ENCODE measurements around the gene GLIPR2. TPM values are rescaled to one million over a fixed set of nuclear protein-coding genes. Genes with fewer than 3 reads are reported as not detected.

Gene GLIPR2
- total and polyA plus RNA-seq, 2 experiments from 2014 or later: 5.1 to 5.7 TPM

DNA sequence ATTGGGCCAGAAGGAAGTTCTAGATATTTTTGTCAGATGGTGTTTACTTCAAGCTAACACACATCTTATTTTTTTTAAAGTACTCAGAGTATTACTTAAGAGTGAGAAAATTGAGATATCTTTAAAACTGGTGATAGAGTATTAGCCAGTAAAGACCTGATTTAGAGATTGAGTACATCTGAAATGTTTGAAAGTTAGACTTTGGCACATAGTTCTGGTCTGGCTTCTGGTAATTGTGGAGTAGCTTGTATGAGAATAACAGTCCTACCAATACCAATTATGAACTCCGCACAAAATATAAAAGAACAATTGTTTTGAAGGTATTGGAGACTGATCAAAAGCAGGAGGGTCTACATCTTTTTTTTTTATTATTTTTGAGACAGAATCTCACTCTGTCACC is 44.5 kb upstream of the GLIPR2 start (continued):
- TF ChIP-seq, protein P1, sequence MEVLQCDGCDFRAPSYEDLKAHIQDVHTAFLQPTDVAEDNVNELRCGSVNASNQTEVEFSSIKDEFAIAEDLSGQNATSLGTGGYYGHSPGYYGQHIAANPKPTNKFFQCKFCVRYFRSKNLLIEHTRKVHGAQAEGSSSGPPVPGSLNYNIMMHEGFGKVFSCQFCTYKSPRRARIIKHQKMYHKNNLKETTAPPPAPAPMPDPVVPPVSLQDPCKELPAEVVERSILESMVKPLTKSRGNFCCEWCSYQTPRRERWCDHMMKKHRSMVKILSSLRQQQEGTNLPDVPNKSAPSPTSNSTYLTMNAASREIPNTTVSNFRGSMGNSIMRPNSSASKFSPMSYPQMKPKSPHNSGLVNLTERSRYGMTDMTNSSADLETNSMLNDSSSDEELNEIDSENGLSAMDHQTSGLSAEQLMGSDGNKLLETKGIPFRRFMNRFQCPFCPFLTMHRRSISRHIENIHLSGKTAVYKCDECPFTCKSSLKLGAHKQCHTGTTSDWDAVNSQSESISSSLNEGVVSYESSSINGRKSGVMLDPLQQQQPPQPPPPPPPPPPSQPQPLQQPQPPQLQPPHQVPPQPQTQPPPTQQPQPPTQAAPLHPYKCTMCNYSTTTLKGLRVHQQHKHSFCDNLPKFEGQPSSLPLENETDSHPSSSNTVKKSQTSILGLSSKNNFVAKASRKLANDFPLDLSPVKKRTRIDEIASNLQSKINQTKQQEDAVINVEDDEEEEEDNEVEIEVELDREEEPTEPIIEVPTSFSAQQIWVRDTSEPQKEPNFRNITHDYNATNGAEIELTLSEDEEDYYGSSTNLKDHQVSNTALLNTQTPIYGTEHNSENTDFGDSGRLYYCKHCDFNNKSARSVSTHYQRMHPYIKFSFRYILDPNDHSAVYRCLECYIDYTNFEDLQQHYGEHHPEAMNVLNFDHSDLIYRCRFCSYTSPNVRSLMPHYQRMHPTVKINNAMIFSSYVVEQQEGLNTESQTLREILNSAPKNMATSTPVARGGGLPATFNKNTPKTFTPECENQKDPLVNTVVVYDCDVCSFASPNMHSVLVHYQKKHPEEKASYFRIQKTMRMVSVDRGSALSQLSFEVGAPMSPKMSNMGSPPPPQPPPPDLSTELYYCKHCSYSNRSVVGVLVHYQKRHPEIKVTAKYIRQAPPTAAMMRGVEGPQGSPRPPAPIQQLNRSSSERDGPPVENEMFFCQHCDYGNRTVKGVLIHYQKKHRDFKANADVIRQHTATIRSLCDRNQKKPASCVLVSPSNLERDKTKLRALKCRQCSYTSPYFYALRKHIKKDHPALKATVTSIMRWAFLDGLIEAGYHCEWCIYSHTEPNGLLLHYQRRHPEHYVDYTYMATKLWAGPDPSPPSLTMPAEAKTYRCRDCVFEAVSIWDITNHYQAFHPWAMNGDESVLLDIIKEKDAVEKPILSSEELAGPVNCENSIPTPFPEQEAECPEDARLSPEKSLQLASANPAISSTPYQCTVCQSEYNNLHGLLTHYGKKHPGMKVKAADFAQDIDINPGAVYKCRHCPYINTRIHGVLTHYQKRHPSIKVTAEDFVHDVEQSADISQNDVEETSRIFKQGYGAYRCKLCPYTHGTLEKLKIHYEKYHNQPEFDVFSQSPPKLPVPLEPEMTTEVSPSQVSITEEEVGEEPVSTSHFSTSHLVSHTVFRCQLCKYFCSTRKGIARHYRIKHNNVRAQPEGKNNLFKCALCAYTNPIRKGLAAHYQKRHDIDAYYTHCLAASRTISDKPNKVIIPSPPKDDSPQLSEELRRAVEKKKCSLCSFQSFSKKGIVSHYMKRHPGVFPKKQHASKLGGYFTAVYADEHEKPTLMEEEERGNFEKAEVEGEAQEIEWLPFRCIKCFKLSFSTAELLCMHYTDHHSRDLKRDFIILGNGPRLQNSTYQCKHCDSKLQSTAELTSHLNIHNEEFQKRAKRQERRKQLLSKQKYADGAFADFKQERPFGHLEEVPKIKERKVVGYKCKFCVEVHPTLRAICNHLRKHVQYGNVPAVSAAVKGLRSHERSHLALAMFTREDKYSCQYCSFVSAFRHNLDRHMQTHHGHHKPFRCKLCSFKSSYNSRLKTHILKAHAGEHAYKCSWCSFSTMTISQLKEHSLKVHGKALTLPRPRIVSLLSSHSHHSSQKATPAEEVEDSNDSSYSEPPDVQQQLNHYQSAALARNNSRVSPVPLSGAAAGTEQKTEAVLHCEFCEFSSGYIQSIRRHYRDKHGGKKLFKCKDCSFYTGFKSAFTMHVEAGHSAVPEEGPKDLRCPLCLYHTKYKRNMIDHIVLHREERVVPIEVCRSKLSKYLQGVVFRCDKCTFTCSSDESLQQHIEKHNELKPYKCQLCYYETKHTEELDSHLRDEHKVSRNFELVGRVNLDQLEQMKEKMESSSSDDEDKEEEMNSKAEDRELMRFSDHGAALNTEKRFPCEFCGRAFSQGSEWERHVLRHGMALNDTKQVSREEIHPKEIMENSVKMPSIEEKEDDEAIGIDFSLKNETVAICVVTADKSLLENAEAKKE (CRISPR knock-in tag; IDR thresholded peaks at IDR 0.05): no peak
- TF ChIP-seq NANOG (IDR thresholded peaks at IDR 0.05; ENCODE audit: borderline replicate concordance) (no peak), ZNF114 (CRISPR knock-in tag; IDR thresholded peaks at IDR 0.05) (no peak)
- TF ChIP-seq, protein P2, sequence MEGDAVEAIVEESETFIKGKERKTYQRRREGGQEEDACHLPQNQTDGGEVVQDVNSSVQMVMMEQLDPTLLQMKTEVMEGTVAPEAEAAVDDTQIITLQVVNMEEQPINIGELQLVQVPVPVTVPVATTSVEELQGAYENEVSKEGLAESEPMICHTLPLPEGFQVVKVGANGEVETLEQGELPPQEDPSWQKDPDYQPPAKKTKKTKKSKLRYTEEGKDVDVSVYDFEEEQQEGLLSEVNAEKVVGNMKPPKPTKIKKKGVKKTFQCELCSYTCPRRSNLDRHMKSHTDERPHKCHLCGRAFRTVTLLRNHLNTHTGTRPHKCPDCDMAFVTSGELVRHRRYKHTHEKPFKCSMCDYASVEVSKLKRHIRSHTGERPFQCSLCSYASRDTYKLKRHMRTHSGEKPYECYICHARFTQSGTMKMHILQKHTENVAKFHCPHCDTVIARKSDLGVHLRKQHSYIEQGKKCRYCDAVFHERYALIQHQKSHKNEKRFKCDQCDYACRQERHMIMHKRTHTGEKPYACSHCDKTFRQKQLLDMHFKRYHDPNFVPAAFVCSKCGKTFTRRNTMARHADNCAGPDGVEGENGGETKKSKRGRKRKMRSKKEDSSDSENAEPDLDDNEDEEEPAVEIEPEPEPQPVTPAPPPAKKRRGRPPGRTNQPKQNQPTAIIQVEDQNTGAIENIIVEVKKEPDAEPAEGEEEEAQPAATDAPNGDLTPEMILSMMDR (conservative IDR thresholded peaks at IDR 0.05; ENCODE audit: low read depth in 2 of 2): no peak

DNA sequence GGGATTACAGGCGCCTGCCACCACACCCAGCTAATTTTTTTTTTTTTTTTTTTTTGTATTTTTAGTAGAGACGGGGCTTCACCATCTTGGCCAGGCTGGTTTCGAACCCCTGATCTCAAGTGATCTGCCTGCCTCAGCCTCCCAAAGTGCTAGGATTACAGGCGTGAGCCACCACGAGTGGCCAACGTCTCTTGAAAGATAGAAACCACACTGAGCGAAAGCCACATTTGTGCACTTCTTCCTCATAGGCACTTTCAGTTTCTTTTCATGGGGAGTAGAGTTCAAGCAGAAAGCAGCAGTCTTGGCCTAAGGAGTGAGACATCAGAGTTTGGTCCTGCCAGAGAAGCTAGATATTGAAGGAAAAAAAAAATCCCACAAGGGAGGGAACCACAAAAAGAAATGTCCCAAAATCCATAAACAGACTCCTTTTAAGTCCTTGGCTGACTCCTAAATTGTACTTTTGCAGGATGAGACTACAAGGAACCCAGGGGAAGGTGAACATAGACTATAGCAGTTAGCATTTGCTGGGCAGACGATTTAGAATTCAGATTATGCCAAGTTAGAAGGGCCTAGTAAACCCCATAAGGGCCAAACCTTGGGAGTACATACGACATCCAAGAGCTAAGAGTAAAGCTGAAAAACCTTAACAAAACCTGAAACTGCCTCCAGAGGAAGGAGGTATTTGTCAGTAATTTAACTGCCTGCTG is 43.9 kb upstream of the GLIPR2 start:
- peak; percentile 24 for DNase-seq (ENCODE audit: low spot score)
- TF ChIP-seq, protein P3, sequence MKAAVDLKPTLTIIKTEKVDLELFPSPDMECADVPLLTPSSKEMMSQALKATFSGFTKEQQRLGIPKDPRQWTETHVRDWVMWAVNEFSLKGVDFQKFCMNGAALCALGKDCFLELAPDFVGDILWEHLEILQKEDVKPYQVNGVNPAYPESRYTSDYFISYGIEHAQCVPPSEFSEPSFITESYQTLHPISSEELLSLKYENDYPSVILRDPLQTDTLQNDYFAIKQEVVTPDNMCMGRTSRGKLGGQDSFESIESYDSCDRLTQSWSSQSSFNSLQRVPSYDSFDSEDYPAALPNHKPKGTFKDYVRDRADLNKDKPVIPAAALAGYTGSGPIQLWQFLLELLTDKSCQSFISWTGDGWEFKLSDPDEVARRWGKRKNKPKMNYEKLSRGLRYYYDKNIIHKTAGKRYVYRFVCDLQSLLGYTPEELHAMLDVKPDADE (IDR thresholded peaks at IDR 0.05): no peak
- TF ChIP-seq EZH2 (IDR thresholded peaks at IDR 0.05; ENCODE audit: low read depth, unreplicated experiment): no peak
- TF ChIP-seq CREB1 (CRISPR knock-in tag; IDR thresholded peaks at IDR 0.05; ENCODE audit: low read depth): no peak
- no peak for TF ChIP-seq STAT1 (IDR thresholded peaks at IDR 0.05; ENCODE audit: unreplicated experiment)
- no peak for TF ChIP-seq POLR2AphosphoS5 (IDR thresholded peaks at IDR 0.05; ENCODE audit: low read depth)
- TF ChIP-seq ZNF331 (CRISPR knock-in tag; IDR thresholded peaks at IDR 0.05; ENCODE audit: low read depth): no peak

More for the DNA sequence above, 43.9 kb upstream of the GLIPR2 start:
- Histone ChIP-seq H3K27me3 (ENCODE audit: insufficient read depth) (no peaks in the 10 kb centered on the region), H3K36me3 (ENCODE audit: insufficient read depth) (no peaks in the 10 kb centered on the region), H3K9me2 (ENCODE audit: insufficient read depth) (no peaks in the 10 kb centered on the region), H3F3A (replicated peaks; ENCODE audit: low read depth) (no peaks in the 10 kb centered on the region), H3K27ac (ENCODE audit: low read depth) (peak overlapping the region; percentile 11), H3K4me2 (peak overlapping the region; percentile 42; the same call in 1 of the 2 replicates), H3K4me3 (no peak overlapping the region), H3K79me2 (replicated peaks; ENCODE audit: insufficient read depth) (no peaks in the 10 kb centered on the region), H3K4me1 (ENCODE audit: insufficient read depth) (peaks cover 22% of the 10 kb centered on the region), H4K20me1 (replicated peaks; ENCODE audit: insufficient read depth) (no peaks in the 10 kb centered on the region), H2AFZ (no peak overlapping the region)
- Mint-ChIP-seq H3K4me1 (peaks cover 25% of the 10 kb centered on the region), H3K27ac (peak overlapping the region; percentile 83), H3K9me3 (no peaks in the 10 kb centered on the region), H3K4me3 (no peak overlapping the region), H3K36me3 (ENCODE audit: low read depth) (peaks cover 1% of the 10 kb centered on the region; the same call in 1 of the 3 replicates), H3K27me3 (ENCODE audit: insufficient read depth, low read depth, poor library complexity) (peaks cover under 1% of the 10 kb centered on the region)
- no peak for ATAC-seq

Data from GM23338 (cell line).